Urinary bladder (tissue), 4 donors: Measurements from ENCODE around the gene TMEM263. TPM values are rescaled to one million over a fixed set of nuclear protein-coding genes. Genes with fewer than 3 reads are reported as not detected.
A peak's percentile ranks its signal among the peaks of the same experiment; 100 is the strongest.
"Not testable (repeated sequence)": the region's sequence is repeated elsewhere in the genome, so short reads cannot be mapped to it uniquely, and the experiment has no call there.

Experiments used
- DNase-seq: peaks from one replicate; pipeline ENCODE4 v3.0.0-alpha.2; 2015; ENCODE audit errors: extremely low spot score
- H3K27ac ChIP-seq: one replicate; pipeline ENCODE4 v1.5.1; 2013; ENCODE audit warnings: low read depth, mild to moderate bottlenecking, moderate library complexity
- H3K36me3 ChIP-seq: one replicate; pipeline ENCODE4 v1.6.1; 2013; ENCODE audit warnings: mild to moderate bottlenecking, moderate library complexity; ENCODE audit not compliant: insufficient read depth
- H3K4me1 ChIP-seq: one replicate; pipeline ENCODE4 v1.6.1; 2013; ENCODE audit warnings: mild to moderate bottlenecking, moderate library complexity; ENCODE audit not compliant: insufficient read depth
- H3K4me3 ChIP-seq: one replicate; pipeline ENCODE4 v1.5.1; 2013; ENCODE audit warnings: low read depth, low read length
- WGBS: extraction: QIAGEN DNeasy Blood & Tissue Kit; methylation state at CpG from one replicate; pipeline ENCODE4 v1.1.7; 2013; 5-methylcytosine and 5-hydroxymethylcytosine counted together
- polyA plus RNA-seq: library from polyadenylated mRNA; stranded (reverse); fragments of 200-250 nt; gene quantifications from one replicate; pipeline ENCODE4 v1.2.3, GENCODE V29; 2013
- total RNA-seq: library from RNA; depleted of rRNA; stranded (reverse); fragments of >200 nt; gene quantifications from one replicate; pipeline ENCODE4 v1.2.3, GENCODE V29; 2014
- donor health status: healthy with polysubstance abuse.
- donor health status: healthy.

Gene TMEM263
- total and polyA plus RNA-seq, 2 donors: 21.5 to 183 TPM

DNA sequence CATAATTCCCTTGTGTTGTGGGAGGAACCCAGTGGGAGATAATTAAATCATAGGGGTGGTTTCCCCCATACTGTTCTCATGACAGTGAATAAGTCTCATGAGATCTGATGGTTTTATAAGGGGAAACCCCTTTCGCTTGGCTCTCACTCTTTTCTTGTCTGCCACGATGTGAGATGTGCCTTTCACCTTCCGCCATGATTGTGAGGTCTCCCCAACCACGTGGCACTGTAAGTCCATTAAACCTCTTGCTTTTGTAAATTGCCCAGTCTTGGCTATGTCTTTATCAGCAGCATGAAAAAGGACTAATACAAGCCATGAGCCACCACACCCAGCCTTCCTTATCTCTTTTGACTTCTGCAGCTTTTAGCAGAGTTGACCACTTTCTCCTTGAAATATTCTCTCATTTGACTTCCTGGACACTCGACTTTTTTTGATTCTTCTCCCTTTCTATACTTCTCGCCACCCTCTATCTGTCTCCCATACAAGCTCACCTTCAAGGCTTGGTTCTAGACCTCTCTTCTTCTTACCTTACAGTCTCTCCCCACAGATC lies 29.0 kb downstream of the TMEM263 start:
- Histone ChIP-seq H3K36me3 (no peaks in the 10 kb centered on the region), H3K4me3 (no peak overlapping the region), H3K27ac (no peak overlapping the region), H3K4me1 (no peaks in the 10 kb centered on the region)
- DNase-seq: no peak
- 96% methylated on average over 6 of the region's 6 CpGs for WGBS

DNA sequence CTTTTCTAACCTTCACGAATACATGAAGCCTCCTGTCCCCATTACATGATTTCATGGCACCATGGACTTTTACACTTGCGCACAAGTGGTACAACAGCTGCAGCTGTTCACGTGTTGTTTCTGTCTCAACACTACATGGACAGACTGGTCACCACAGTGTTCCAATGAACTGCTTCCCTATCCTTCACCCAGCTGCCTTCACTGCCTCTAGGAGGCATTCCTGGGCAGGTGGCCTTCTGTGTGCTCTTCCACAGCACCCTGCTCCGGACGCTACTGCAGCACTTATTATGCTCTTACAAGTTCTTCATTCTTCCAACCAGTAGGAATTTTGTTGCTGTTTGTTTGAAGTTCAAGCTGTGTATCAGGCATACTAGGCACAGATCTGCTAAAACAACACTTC lies 29.8 kb downstream of the TMEM263 start:
- no peaks in the 10 kb centered on the region for H3K4me1 ChIP-seq
- no peak for DNase-seq
- H3K4me3 ChIP-seq: no peak overlapping the region
- 85% methylated on average over 5 of the region's 5 CpGs for WGBS
- no peak overlapping the region for H3K27ac ChIP-seq
- H3K36me3 ChIP-seq: no peaks in the 10 kb centered on the region

GRCh38 chr12:106986135-106986534 lies 30.4 kb downstream of the TMEM263 start:
- no peak for DNase-seq
- WGBS: 25% methylated on average over 4 of the region's 4 CpGs
- Histone ChIP-seq H3K27ac (no peak overlapping the region), H3K4me3 (peak overlapping the region; percentile 52), H3K36me3 (no peaks in the 10 kb centered on the region), H3K4me1 (no peaks in the 10 kb centered on the region)

DNA sequence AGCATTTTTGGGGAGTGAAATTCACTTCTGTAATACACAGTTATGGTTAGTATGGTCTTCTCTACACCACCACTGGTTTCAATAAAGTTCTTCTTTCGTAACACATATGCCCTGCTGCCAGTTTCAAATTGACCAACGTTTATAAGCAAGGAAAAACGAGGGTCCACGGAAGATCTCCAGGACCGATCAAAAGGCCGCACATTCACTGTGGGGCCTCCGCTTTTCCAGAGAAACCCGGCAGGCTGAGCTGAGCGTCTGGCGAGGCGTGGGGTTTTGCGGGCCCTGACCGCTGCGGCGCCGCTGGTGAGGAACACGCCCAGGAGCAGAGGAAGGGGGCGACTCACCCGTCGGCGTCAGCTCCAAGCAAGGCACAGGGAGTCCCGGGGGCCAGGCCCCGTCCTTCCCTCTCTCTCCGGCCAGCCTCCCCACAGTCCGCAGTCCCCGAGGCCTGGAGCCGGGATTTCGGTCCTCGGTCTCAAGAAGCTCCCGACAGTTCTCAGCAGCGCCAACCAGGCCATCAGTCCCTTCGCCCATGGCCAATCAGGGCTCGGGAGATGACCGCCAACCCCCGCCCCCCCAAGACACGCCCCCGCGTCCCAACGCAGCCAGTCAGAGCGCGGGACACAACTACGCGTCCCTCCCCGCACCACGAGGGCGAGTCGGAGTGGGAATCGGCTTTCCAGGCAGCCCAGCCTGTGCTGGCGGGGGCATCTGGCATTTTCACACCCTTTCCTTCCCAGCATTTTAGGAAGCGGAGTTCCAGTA lies 31.1 kb downstream of the TMEM263 start, which contains the start of gene MTERF2:
TSS of gene MTERF2 (minus strand) at position 522 of the 765 bp plus-strand sequence. CDS start 8,432 bp downstream, outside the sequence.
- H3K4me1 ChIP-seq: no peaks in the 10 kb centered on the region
- H3K27ac ChIP-seq: peak within 1 kb of the TSS; percentile 90
- peak; percentile 91 for DNase-seq
- peak within 1 kb of the TSS; percentile 52 for H3K4me3 ChIP-seq
- WGBS: under 1% methylated on average over 50 of the region's 50 CpGs
- H3K36me3 ChIP-seq: no peaks in the 10 kb centered on the region

- 73% methylated on average over 6 of the region's 6 CpGs for WGBS
- no peak overlapping the region for H3K27ac ChIP-seq
- no peak overlapping the region for H3K4me3 ChIP-seq
- DNase-seq: no peak
- H3K4me1 ChIP-seq: no peaks in the 10 kb centered on the region
- no peaks in the 10 kb centered on the region for H3K36me3 ChIP-seq
These were observed 32.1 kb downstream of the TMEM263 start for GRCh38 chr12:106987846-106988245.

DNA sequence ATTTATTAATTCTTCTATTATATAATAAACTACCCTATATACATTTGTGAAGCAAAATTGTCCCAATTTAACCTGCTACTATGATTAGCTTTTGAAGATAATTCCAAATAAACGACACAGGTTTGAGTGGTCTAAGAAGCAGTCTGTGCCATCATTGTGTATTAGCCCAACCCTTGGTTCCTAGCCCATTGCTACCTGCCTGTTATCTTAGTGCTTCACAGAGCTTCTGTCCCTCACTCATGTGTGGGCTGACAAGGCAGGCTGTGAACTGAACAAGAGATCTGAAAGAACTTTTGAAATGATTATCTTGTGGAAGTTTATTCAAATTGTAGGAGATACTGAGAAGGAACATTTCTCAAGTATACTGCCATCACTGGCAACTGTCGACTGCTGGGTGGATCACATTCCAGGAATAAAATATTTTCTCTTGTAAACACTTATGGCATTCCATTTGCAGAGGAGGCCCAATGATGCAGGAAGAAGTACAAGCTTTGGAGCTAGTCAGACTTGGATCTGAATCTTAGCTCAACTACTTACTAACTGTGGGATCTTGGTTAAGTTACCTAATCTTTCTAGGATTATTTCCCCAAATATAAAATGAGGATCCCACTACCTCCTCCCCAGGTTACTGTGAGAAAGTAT lies 39.0 kb downstream of the TMEM263 start:
- Histone ChIP-seq H3K4me3 (no peak overlapping the region), H3K27ac (no peak overlapping the region), H3K36me3 (peaks cover 2% of the 10 kb centered on the region), H3K4me1 (no peaks in the 10 kb centered on the region)
- DNase-seq: no peak
- 34% methylated on average over 2 of the region's 2 CpGs for WGBS

- H3K4me1 ChIP-seq, DNase-seq, H3K36me3 ChIP-seq, H3K4me3 ChIP-seq, H3K27ac ChIP-seq: not testable (repeated sequence)
- WGBS: 97% methylated on average over 5 of the region's 5 CpGs
These were observed 40.4 kb downstream of the TMEM263 start for GRCh38 chr12:106996102-106996501.

- Histone ChIP-seq H3K27ac (no peak overlapping the region), H3K4me3 (no peak overlapping the region), H3K36me3 (peaks cover 2% of the 10 kb centered on the region), H3K4me1 (no peaks in the 10 kb centered on the region)
- DNase-seq: no peak
- 97% methylated on average over 1 of the region's 1 CpG for WGBS
These were observed 42.2 kb downstream of the TMEM263 start for GRCh38 chr12:106997916-106998315.

GRCh38 chr12:106999446-106999845 lies 43.7 kb downstream of the TMEM263 start:
- Histone ChIP-seq H3K36me3 (peaks cover 2% of the 10 kb centered on the region), H3K4me3 (no peak overlapping the region), H3K27ac (no peak overlapping the region), H3K4me1 (no peaks in the 10 kb centered on the region)
- DNase-seq: no peak
- WGBS: 53% methylated on average over 6 of the region's 6 CpGs

- not testable (repeated sequence) for H3K36me3 ChIP-seq, H3K4me1 ChIP-seq, DNase-seq, H3K4me3 ChIP-seq, H3K27ac ChIP-seq
- WGBS: 85% methylated on average over 4 of the region's 4 CpGs
These were observed 47.0 kb downstream of the TMEM263 start for GRCh38 chr12:107002665-107003064.

- no peaks in the 10 kb centered on the region for H3K4me1 ChIP-seq
- no peaks in the 10 kb centered on the region for H3K36me3 ChIP-seq
- no peak for DNase-seq
- 96% methylated on average over 4 of the region's 4 CpGs for WGBS
- no peak overlapping the region for H3K27ac ChIP-seq
- H3K4me3 ChIP-seq: no peak overlapping the region
These were observed 51.7 kb downstream of the TMEM263 start for GRCh38 chr12:107007411-107007810.

GRCh38 chr12:107011519-107011918 lies 55.8 kb downstream of the TMEM263 start:
- 96% methylated on average over 2 of the region's 2 CpGs for WGBS
- no peak for DNase-seq

DNA sequence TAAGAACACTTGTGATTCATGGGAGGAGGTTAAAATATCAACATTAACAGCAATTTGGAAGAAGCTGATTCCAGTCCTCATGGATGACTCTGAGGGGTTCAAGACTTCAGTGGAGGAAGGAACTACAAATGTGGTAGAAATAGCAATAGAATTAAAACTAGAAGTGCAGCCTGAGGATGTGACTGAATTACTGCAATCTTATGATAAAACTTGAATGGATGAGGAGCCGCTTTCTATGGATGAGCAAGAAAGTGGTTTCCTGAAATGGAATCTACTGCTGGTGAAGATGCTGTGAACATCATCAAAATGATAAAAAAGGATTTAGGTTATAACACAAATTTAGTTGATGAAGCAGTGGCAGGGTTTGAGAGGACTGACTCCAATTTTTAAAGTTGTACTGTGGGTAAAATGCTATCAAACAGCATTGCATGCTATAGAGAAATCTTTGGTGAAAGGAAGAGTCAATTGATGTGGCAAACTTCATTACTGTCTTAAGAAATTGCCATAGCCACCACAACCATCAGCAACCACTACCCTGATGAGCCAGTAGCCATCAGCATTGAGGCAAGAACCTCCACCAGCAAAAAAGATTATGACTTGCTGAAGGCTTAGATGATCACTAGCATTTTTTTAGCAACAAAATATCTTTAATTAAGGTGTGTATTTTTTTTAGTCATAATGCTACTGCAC lies 57.2 kb downstream of the TMEM263 start:
- 99% methylated on average over 1 of the region's 1 CpG for WGBS
- no peak overlapping the region for H3K27ac ChIP-seq
- H3K4me3 ChIP-seq: no peak overlapping the region
- no peaks in the 10 kb centered on the region for H3K4me1 ChIP-seq
- H3K36me3 ChIP-seq: peaks cover 5% of the 10 kb centered on the region
- no peak for DNase-seq

More at GRCh38 chr12:107011519-107011918, 55.8 kb downstream of the TMEM263 start:
- Histone ChIP-seq H3K36me3 (no peaks in the 10 kb centered on the region), H3K27ac (no peak overlapping the region), H3K4me1 (no peaks in the 10 kb centered on the region), H3K4me3 (no peak overlapping the region)
